ENCODE measurements around the gene RNF167.

GRCh38 chr17:4898927-4899326 is 41.1 kb upstream of the RNF167 start:
- TF ChIP-seq, protein P1, sequence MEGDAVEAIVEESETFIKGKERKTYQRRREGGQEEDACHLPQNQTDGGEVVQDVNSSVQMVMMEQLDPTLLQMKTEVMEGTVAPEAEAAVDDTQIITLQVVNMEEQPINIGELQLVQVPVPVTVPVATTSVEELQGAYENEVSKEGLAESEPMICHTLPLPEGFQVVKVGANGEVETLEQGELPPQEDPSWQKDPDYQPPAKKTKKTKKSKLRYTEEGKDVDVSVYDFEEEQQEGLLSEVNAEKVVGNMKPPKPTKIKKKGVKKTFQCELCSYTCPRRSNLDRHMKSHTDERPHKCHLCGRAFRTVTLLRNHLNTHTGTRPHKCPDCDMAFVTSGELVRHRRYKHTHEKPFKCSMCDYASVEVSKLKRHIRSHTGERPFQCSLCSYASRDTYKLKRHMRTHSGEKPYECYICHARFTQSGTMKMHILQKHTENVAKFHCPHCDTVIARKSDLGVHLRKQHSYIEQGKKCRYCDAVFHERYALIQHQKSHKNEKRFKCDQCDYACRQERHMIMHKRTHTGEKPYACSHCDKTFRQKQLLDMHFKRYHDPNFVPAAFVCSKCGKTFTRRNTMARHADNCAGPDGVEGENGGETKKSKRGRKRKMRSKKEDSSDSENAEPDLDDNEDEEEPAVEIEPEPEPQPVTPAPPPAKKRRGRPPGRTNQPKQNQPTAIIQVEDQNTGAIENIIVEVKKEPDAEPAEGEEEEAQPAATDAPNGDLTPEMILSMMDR (IDR thresholded peaks at IDR 0.05; ENCODE audit: low read depth, low read length) = no peak
- TF ChIP-seq POLR2A (IDR thresholded peaks at IDR 0.05; ENCODE audit: extremely low read depth, insufficient read length) = no peak
